ENCODE measurements around the gene GSN.
A peak's percentile ranks its signal among the peaks of the same experiment; 100 is the strongest.

The GSN gene

DNA sequence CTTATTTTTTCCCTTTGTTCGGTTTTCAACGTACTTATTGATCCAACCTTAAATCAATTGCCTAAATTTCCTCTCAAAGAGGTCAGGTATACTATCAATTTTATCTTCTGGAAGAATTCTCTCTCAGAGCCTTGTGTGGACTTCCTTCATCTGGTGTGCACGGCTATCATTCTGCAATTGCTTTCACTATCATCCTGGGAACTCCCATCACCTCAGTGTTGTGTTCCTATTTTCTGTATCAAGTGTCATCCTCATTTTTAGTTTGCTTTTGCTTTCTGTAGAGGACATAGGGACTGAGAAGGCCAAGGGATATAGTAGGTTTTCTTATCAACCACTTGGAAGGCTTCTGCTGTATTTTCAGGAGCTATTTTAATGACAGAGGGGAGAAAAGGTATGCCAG, 90.8 kb downstream of the GSN start:
- no peak for DNase-seq

DNA sequence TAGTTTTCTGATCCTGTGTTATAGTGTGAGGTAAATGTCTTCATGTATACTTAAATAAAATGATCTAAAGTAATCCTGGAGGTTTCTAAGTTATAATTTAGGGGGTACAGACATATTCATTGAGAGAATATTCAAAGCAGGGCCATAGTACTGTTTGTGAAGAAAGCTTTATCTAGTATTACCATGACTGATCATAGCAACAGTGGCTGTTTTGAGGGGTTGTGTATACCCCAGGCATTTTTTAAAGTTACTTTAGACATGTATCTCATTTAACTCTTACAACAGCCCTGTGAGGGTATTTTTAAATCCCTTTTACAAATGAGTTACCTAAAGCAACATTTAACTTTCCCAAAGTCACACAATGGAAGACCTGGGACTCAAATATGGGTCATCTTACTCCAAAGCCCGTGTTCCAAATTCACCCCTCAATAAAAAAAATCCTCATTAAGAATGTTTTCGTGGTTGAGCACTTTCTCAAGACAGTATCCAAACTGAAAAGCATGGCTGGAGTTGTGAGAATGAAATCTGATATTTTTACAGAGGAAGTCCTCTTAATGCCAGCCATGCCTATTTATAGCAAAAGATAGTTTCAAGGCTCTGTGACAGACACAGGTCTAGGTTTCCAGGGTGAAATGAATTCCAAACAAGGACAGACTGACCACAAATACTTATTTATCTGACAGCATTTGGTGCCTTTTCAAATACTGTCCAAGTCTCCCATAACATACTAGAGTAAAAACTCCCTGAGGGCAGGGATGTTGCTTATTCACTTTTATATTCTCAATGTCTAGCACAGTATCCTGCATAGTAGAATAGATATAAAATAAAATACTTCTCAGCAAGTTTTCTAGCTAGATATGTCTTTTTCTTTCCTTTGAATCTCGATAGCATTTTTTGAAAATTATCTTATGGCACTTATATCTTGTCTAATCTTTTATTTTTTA, 91.7 kb downstream of the GSN start:
- DNase-seq, result no peak

DNA sequence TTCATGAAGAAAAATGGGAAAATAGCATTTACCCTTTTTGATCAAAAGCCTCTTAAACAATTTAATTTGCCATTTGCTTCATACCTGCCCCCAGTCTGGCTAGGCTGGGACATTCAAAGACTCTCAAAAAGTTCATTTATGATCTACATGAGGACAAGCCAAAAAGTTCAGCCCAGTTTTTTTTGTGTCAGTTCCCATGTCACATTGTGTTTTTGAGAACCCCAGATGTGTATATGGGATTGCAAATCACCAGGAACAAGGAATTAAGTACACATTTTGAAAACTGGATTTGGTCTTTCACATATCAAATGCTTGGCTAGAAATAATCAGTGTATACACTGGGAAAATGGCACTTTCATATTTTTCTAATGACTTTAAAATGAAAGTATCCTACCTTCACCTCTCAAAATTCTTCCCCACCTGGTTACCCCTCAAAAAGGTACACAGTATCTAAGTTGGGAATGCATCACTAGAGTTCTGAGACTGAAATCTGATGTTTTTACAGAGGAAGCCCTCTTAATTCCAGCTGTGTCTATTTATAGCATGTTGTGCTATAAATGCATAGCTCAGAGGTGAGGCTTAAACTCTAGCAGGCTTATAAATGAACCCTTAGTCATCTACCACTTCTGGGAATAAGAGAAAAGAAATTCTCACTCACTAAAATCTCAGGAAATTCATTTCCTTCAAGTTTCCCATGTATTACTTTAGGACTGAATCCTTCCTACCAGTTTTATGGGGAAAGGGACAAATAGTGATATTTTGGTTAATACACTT, 92.8 kb downstream of the GSN start:
- DNase-seq, result no peak

DNA sequence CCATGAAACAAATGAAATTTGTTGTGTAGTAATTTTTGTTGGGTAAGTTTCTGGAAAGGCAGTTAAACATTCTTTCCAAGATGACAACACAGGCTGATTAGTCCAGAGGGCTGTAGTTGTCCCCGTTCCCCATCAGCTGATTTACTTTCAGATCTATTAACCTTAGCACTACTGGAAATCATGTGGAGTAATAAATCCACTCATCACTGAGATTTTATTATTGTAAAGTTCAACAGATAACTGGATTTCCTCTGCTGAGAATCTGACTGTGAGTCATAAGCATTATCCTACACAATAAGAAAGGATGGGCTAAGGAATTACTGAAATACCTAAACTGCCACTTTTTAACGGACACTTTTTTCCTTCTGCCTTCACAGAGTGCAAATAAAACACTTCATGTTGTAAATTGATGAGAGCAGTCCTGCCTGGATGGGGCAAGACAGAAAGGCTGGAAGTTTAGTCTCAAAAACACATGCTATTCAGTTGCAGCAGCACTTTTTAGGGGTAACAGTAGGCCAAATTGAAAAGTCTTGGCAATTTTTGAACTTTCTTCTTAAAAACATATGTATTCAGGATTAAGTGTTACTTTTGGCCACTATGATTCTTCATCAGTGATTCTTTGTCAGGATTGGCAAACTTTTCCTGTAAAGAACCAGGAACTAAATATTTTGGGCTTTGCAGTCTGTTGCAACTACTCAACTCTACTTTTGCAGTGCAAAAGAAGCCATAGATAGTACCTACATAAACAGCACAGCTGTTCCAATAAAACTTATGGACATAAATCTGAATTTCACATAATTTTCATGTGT, 95.1 kb downstream of the GSN start:
- DNase-seq, result no peak

DNA sequence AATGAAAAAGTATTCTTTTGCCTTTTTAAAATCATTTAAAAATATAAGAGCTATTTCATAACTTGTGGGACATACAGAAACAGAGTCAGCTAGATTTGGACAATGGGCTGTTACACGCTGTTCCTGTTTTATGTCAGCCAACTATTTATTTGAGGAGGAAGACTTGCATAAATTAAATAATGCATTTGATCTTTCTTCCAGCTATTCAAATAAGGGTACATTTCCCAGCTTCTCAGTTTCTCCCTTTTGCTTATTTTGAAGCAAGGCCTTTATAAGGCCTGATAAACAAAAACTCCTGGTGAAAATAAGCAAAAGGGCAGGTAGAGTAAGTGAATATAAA, 95.6 kb downstream of the GSN start:
- DNase-seq, result no peak

DNA sequence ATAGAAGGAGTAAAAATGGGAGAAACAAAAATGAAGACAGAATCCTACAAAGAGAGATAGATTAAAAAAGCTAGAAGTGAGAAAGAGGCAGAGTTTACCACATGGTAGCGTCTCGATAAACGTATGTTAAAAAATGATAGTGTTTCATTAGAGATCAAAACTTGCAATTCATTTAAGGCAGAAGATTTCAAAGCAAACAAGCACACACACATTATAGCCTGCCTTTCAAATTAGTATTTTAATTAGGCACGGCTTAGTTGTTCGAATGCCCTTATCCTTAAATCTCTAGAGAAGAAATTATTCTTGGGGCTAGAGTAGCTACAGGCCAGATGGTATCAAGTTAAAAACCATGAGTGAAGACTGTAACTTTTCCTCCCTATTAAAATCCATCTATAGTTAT, 96.1 kb downstream of the GSN start:
- DNase-seq, result no peak

DNA sequence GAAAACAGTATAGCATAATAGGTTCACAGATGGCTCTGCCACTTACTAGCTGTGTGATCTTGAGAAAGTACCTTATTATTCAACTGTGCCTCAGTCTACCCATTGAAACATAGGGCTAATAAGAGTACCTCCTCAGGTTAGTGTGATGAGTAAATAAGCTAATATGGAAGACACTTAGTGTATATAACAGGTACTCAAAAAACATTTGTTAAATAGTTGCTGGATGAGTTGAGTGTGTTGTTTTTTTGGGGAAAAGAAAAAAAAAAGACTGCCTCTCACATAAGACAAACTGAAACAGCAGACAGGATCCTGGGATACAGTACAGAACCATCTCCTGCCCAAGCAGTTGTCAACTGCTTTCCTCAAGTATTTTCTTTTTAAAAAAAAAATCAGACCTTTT, 96.9 kb downstream of the GSN start:
- DNase-seq, result no peak

DNA sequence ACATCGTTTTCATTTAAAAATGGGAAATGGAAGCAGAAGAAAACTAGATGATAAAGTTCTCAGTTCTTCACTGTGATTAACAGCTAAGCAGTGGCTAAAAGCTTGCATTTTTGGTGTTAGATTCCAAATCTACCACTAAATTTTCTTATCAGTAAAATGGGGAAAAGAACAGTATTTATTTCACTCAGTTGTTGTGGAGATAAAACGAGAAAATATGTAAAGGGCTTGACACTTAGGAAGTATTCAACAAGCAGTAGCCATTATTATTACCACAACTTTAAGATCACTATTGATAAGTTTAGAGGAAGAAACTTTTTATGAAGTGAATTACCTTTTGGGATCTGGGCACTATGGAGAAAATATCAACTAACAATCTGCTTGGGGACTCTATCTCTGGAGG, 97.6 kb downstream of the GSN start:
- no peak for DNase-seq

DNA sequence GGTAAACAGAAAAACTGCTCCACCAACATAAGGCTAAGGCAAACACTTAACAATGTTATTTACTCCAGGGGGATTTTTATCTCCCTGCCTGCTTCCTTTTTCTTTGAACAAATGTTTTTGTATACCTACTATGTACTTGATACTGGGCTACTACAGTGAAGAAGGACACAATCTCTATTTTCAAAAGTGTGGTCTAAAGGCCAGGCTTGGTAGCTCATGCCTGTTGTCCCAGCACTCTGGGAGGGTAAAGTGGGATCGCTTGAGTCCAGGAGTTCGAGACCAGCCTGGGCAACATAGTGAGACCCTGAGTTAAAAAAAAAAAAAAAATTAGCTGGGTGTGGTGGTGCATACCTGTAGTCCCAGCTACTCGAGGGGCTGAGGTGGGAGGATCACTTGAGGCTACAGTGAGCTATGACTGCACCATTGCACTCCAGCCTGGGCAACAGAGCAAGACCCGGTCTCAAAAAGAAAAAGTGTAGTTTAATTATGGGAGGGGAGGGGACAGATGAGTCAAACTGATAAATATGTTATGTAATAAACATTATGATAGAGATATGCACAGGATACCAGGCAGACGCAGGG, 98.7 kb downstream of the GSN start:
- DNase-seq, result no peak

DNA sequence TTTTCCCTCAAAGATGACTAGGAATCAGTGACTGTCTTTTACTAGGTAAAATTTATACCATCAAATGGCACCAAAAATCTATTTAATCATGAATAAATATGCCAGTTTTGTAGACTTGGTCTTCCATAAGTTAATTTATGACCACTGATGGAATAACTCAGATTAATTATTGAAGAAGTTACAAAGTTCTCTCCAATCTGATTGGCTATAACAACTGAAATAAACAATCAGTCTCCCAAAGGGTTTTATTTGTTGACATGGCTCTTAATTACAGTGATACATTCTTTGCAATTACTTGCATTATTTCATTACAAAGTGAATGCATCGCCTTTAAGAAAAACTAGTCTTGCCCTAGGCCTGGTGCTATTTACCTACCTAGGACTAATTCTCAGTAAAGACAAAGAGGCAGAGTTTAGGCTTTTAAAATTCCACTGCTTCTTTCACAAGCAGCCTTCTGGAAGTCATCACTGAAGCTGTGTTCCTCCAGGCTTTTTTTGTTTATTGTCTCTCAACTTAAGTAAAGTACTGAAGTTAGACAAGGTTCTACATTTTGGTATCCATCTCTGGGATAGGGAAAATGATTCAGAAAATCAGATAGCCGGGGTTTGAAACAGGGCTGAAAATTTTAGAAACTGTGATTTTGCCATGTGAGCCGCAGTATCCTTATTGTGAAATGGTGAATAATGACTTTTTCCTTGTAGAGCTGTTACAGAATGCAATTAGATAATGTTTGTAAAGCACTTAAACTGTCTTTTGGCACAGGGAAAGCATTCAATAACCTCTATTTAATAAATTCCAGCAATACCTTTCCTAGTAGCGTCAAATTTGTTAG, 99.6 kb downstream of the GSN start:
- DNase-seq, result no peak

DNA sequence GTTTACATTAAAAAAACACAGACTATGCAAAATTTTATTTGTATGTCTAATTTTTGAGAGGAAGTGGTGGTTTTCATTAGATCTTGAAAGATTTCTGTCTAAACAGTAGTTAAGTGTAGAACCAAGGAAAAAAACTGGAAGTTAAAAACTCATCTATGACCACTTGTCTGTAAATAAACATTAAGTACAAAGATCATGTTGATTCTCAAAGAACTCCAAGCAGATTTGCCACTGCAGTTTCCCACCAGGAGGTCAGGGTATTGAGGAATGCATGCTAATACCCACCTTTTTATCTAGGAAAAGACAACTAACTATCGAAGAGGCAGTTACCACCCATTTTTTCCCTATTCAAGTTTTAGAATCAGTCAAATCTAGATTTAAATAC, 100.2 kb downstream of the GSN start:
- DNase-seq, result no peak

DNA sequence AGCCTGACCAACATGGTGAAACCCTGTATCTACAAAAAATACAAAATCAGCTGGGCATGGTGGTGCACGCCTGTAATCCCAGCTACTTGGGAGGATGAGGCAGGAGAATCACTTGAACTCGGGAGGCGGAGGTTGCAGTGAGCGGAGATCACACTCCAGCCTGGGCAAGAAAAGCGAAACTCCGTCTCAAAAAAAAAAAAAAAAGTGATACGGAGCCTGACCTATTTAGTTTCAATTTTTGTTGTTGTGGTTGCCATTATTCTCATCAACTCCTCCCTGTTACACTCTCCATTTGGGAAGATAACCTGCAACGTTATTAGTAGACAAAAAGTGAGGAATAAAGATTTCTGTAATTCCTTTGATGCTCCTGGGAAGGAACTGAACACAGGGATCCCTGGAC, 100.8 kb downstream of the GSN start:
- DNase-seq, result no peak

DNA sequence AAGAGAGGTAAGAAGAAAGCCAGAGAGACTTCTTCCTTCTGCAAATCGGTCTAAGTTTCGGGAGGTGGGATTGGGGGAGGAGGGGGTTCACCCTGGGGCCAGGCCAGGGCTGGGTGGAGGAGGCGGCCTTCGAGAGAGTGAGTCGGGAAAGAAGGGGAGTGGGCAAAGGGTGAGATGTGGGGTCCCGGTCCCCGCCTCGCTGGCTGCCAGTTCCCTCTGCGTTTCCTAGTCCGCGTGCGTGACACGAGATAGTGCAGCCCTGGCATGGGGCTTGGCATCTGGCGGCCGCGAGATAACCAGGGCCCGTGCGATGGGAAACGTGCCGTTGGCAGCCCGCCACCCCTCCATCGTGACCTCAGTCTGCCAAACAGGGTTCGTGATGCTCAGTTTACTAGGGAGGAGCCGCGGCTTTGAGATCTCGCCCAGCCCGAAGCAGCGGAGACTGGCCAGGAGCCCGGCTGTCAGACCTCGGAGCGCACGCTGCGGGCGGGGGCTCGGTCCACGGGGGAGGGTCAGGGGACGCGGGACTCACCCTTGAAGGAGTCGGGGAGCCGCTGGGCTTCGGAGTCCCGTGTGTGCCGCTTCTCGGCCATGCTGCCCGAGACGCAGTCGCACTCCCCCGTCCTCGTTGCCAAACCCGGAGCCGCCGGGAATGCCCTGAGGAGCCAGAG, 101.8 kb downstream of the GSN start, which contains the start of gene STOM:
Gene STOM, minus strand, starts transcription at position 656 of the 671 bp plus-strand sequence. Its CDS starts 63 bp downstream, at position 593.
- peak; percentile 4 for DNase-seq

DNA sequence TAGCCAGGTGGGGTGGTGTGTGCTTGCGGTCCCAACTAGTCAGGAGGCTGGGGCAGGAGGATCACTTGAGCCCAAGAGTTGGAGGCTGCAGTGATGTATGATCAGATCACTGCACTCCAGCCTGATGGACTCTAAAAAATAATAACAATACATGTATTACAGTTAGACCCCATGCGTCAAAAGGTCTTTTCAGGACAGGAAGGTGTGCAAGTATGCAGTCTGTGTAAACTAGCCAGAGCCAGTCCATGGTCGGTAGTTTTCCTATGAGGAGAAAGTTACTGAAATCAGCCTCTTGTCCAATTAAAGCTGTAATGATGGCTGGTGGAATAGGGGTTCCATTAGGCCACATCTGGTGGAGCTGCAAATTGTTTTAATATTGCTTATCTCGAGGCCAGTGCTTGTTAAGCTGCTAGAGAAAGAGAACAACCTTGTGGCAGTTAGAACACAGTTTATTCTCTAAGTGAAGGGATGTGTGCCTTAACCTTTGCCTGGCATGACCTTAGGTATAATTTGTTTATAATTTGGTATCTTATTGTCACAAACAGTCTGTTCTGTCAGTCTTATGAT, 103.6 kb downstream of the GSN start:
- DNase-seq, result no peak

DNA sequence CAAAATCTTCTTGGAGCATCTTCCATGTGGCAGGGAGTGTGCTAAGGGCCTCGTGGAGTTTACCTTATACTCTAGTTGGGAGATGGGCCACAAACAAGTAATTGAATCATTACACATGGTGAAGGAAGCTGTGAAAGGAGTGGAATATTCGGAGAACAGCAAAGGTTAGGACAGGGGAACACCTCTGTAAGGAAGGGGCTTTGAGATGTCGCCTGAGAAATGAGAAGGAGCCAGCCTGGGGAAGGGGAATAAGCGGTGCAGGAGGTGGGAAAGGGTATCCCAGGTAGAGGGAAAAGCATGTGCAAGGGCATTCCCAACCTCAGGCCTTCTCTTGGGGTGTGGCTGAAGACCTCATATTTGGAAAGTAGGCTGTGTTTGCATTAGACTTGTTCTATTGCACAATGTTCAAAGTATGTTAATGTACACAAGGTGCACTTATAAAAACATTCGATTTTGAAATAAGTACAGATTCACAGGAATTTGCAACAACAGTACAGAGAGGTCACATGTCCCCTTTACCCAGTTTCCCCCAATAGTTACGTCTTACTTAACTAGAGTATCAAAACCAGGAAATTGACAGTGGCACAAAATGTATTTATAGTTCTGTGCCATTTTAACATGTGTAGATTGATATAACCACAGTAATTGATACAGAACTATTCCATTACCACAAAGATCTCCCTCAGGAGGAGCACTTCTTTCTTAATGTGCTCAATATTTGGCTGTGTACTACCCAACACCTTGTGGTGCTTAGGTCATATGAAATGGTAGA, 104.5 kb downstream of the GSN start:
- no peak for DNase-seq

DNA sequence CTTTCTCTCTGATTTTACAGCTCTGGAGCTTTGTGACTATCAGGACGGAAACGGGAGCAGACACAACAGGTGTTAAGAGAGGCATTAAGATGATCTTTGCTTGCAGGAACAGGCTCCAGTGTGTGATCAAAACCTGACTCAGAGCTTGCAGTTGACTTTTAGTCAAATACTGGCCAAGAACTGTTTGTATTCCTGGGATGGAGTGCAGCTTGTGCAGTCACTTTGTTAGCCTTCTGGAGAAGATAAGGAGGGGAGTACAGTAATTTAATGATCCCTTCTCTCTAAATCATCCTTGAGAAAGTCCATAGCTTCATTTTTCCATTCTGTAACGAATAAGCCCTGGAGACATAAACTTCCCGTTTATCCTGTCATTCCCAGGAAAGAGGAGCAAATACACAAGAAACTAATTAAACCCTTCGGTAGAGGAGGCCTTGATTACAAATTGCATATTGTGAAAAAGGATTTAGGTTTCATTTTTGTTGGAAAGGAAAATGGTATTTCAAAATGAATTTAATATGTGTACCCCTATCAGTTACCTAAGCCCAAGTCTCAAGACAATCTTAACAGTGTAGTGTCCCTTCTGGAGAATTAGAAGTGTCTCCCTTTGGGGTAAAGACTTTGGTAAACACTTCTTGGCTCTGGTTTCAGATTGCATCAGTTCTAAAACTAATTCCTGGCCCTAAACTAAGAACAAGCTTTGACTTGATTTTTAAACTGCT, 105.2 kb downstream of the GSN start:
- DNase-seq, result no peak

DNA sequence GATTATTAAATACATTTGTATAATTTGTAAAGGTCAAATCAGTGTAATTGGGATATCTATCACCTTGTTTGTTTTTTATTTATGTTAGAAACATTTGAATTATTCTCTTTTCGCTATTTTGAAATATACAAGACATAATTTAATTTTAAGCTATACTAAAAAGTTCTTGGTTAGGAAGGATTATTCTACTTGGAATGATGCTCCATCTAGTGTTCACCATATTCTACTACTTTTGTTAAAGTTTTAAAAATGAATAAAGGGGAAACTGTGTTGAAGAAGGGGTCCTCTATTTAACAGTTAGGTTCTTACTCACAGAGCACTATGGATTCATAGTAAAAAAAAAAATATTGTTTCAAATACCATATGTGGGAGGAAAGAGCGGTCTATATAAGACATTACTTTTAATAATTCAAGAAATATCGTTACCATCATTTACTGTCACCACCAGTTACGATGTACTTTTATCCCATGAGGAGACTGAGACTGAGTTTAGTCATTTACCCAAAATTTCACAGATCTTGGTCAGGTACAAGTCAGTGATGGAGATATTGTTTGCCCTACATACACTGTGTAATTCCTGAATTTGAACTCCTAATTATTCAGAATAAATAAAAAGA, 108.4 kb downstream of the GSN start:
- no peak for DNase-seq

DNA sequence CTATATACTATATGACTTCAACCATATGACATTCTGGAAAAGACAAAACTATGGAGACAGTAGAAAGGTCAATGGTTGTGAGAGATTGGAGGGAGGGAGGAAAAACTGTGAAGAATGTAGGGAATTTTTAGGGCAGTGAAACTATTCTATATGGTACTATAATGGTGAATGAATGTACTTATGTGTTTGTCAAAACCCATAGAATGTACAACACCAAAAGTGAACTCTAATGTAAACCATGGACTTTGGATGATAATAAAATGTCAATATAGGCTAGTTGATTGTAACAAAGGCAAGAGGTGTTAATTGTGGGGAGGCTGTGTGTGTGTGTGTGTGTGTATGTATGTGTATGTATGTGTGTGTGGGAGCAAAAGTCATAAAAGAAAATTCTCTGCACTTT, 112.9 kb downstream of the GSN start:
- no peak for DNase-seq

Measured in NCI-H146 (cell line).